ENCODE measurements around the gene CREB5.

GRCh38 chr7:28435732-28436378, 23.5 kb downstream of the CREB5 start:
- TF ChIP-seq CTCF (IDR thresholded peaks at IDR 0.05) (no peak), POLR2A (IDR thresholded peaks at IDR 0.05) (no peak)
